ENCODE measurements around the gene APOBEC3G.
"Not testable (repeated sequence)": the region's sequence is repeated elsewhere in the genome, so short reads cannot be mapped to it uniquely, and the experiment has no call there.

Gene APOBEC3G

DNA sequence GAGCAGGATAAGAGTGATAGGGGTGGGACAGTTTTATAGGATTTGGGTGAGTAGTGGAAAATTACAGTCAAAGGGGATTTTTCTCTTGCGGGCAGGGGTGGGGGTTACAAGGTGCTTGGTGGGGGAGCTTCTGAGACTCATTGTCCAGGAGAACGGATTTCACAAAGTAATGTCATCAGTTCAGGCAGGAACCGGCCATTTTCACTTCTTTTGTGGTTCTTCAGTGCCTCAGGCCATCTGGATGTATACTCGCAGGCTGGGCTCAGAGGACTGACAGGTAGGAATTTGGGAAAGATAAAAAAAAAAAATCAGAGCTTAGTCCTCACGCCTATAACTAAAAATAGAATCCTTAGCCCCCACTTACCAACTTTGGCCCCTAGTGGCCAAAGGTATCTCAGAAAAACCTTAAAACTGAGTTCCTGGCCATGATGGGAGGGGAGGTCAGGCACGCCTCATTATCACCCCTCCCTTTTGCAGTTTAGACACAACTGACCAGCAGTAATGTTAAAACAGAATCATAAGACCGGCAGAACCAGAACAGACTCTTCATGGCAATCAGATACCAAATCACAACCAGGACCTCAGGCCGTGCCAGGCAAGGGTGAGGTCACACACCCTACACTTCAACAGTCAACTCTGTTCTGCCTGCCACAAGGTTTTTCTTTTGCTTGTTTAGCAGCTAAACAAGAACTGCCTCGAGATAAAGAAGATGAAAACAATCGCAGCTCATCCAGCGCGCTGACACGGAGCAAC is 8.9 kb upstream of the APOBEC3G start:
- no peak for DNase-seq (ENCODE audit: low read depth)

DNA sequence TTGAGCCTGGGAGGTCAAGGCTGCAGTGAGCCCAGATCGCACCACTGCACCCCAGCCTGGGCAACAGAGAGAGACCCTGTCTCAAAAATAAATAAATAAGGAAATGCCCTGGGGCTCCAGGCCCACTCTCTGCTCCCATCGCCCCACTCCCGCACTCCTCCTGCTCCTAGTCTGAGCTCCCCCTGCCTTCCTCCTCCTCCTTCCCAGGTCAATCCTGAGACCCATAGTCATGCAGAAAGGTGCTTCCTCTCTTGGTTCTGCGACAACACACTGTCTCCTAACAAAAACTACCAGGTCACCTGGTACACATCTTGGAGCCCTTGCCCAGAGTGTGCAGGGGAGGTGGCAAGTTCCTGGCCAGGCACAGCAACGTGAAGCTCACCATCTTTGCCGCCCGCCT is 6.9 kb upstream of the APOBEC3G start:
- no peak for DNase-seq (ENCODE audit: low read depth)

GRCh38 chr22:39072581-39072981 is 4.5 kb upstream of the APOBEC3G start:
- not testable (repeated sequence) for DNase-seq (ENCODE audit: low read depth)

- no peak for DNase-seq (ENCODE audit: low read depth)
These were observed 3.1 kb upstream of the APOBEC3G start for GRCh38 chr22:39073981-39074380.

GRCh38 chr22:39076155-39077025 is 685 bp upstream of the APOBEC3G start:
- DNase-seq (ENCODE audit: low read depth), result not testable (repeated sequence)

- DNase-seq (ENCODE audit: low read depth), result not testable (repeated sequence)
These were observed 837 bp downstream of the APOBEC3G start for GRCh38 chr22:39077912-39078311.

- DNase-seq (ENCODE audit: low read depth), result no peak
These were observed 1.3 kb downstream of the APOBEC3G start for GRCh38 chr22:39078329-39078728.

GRCh38 chr22:39079054-39079637 is 2.1 kb downstream of the APOBEC3G start:
- not testable (repeated sequence) for DNase-seq (ENCODE audit: low read depth)

DNA sequence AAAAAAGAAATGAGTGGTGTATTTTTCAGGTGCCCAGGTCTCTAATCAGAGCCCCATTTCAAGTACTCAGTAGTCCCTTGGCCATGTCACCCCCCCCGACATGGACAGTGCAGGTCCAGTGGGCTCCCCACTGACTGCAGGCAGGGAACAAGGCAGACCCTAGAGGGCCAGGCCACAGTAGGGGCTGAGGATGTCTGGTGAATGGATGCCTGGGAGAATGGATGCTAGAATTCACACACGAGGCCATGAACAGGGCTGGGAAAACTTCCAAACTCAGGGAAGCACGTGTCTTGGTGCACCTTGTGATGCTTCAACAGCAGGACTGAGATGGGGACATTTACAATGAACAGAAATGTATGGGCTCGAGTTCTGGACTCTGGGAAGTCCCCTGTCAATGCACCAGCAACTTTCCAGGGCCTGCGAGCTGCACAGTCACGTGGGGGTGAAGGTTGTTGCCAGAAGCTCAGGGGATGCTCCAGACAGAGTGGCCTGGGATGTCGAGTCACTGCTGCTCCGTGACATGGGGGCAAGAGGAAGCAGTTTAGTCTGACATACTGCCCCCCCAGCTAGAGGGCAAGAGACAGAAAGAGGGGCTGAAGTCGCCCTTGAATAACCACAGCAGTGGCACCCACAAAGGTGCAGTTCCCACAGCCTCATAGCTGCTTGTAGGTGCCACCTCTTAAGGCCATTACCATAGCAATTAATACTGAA is 3.1 kb downstream of the APOBEC3G start:
- no peak for DNase-seq (ENCODE audit: low read depth)

GRCh38 chr22:39081016-39081415 is 3.9 kb downstream of the APOBEC3G start:
- DNase-seq (ENCODE audit: low read depth), result no peak

DNA sequence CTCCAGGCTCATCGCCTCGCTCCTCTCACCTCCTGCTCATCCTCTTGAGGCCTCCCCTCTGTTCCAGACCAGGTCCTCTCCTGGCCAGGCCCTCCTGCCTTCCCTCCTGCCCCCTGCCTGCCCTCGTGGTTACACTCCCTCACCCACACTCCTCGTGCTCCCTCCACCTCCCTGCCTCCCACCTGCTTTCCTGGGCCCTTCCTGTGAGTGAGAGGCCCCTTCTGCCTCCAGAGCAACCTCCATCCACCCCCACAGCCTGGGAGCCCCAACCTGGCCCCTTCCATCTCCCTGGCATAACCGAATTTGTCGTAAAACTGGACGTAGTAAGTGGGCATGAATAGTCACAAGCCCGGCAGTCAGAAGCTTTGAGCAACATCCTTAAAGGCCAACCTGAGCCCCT is 4.5 kb downstream of the APOBEC3G start:
- DNase-seq (ENCODE audit: low read depth), result no peak

DNA sequence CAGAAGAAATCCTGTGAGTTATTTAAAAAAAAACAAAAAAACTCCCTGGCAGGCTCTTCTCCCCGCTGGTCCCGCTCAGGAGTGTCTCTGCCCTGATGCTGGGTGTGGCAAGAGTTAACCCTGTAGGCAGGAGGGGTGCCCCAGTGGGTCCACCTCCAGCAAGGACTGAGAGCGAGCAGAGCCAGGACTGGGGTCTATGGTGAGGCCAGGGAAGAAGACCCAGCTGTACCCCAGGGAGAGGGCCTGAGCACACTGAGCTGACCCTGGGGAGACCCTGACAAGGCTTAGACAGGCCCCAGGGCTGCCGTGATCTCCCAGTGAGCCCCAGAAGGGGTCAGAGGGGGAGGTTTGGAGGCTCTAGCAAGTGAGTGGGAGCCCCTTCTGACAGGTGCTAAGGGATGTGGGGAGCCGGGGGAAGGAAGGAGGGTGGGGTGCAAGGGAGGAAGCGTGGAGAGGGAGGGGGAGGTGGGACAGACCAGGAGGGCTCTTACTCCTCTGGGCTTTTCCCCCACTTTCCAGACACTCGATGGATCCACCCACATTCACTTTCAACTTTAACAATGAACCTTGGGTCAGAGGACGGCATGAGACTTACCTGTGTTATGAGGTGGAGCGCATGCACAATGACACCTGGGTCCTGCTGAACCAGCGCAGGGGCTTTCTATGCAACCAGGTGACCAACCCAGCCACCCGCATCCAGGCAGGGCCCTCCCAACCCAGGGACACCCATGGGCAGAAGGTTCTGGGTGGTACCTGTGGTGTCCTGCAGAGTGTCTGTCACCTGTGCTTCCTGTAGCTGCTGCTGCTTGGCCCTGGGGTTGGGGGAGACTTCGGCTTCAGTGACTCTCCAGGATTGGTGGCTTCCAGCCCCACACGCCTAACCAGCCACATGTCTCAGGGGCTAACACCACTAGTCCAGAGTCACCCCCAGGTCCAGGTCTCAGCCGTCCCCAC is 6.4 kb downstream of the APOBEC3G start:
- DNase-seq (ENCODE audit: low read depth), result no peak

DNA sequence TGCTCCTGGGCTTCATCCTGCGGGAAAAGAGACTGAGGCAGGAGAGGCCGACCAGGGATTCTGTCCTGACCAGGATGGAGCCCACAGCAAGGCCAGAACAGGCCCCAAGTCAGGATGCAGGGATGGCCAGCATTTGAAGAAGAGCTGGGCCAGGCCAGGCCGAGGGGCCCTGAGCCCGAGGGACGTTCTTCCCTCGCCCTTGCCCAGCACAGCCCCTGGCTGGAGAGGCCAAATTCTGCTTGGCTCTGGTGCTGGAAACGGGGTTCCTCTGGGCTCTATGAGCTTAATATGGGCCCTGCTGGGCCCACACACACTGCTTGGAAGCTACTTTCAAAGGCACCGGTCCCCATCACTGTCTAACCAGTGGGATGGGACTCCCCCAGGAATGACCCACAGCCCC is 7.6 kb downstream of the APOBEC3G start:
- DNase-seq (ENCODE audit: low read depth), result no peak

- DNase-seq (ENCODE audit: low read depth), result no peak
These were observed 10.0 kb downstream of the APOBEC3G start for GRCh38 chr22:39087098-39087497.

DNA sequence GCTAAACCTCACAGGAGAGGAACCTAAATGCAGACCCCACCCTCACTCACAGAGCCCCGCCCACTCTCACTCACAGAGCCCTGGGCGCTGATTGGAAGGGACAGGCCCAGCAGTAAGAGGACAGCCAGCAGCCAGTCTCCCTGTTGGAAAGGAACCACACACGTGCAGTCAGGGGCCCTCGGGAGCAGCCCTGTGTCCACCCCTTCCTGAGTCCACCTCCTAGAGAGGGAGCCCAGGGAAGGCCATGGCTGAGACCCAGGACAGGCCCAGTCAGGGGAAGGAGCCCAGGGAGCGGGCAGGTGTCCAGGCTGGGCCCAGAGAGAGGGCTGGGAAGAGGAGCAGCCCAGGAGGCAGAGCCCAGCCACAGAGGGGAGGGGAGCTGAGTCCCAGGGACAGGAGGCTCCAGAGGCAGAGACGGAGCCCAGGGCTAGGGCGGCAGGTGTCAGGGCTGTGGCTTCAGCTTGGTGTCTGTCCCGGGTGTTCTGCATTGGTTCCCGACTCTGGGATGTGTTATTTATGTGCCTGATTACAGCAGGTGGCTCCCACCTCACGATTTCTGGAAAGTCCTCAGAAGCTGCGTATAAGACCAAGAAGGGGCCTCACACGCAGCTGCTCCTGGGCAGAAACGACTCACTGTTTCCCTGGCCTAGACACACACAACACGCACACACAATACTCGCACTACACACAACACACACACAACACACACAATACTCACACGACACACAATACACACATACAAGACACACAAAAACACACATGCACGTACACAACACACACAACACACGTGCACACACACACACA is 11.0 kb downstream of the APOBEC3G start:
- no peak for DNase-seq (ENCODE audit: low read depth)

- no peak for DNase-seq (ENCODE audit: low read depth)
These were observed 11.6 kb downstream of the APOBEC3G start for GRCh38 chr22:39088685-39089032.

GRCh38 chr22:39089928-39090327 is 12.9 kb downstream of the APOBEC3G start:
- DNase-seq (ENCODE audit: low read depth), result no peak

- DNase-seq (ENCODE audit: low read depth), result no peak
These were observed 13.5 kb downstream of the APOBEC3G start for GRCh38 chr22:39090426-39091064.

GRCh38 chr22:39091126-39092081 is 14.3 kb downstream of the APOBEC3G start:
- DNase-seq (ENCODE audit: low read depth), result no peak
